HUDEP-2 (cell line): ENCODE results near the gene SND1.
"Not testable (repeated sequence)": the region's sequence is repeated elsewhere in the genome, so short reads cannot be mapped to it uniquely, and the experiment has no call there.

Experiments used
- DNase-seq, 76 experiments: peaks; one replicate each; lab custom pipeline; 2025; ENCODE audit not compliant: unreplicated experiment in 76 of 76; lab: John Stamatoyannopoulos, UW

SND1 gene

DNA sequence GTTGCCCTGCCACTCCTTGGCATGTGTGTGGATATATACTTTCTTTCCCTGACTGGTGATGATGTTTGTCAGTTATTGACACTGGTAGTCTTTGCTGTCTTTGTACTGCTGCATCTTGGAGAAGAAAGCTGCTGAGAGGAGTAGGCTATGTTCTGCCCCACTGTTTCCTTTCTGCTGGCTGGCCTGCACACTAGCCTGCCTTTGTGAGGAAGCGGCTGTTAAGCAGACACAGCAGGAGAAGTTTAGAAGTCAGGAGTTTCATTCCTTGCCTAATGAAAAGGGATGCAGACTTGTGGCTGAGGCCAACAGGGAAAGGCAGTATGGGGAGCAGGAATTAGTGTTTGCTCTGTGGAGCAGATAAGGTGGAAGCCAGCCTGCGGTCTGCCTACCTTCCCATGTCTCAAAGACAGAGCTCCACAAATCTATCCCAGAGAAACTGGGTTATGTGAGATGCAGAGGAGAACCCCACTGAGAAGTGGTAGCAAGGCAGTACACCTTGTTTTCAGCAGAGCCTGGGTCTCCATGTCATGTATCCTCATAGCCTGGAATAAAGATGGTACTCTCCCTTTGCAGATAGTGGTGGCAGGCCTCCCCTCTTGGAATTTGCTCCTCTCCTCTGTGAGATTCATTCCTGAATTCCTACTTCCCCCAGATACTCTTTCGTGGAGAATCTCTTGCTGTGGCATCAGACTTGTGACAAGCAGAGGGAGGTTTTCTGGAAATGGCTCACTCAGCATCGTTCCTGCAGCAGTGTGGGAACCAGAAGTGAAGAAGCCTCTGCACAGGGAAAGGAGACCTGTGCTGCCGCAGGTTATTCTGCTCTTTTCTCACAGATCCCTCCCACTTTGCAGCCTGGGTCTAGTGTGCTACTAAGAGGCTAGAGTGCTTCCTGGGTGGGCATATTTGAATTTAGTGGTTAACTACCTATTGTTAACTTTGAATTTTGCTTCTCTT lies 249.0 kb downstream of the SND1 start:
- DNase-seq: no peak

DNA sequence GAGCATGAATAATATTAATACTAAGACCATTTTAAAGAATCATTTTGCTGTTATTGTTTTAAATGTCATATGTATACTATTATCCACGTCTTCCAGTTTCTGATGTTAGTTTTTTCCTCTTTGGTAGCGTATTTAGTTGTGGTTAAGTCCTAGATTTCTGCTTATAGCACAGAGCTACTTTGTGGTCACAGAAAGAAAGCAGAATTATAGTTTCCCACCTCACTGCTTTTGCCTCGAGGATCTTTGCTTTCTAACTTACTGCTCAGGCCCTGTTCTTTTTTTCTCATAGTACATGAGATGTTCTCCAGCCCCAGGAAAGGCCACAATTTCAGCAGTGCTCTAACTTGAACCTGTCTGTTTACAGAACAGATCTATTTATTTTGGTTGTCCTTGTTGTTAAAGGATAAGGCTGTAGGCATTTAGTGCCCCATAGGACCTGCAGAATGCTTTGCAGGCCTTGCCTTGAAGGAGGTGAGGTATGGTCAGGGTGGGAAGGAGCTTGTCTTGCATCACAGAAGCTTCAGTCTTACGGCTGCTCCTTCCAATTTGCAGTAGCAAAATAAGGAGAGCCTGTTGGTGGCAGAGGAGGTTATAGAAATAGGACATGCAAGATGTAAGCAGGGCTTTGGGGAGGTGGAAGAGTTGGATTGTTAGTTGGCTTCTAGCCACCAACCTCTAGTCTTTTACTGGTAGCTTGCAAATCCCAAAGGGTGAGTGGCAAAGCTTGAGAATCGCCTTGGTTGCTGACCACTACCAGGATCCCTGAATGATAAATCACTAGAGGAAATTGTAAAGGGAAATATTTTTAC lies 250.1 kb downstream of the SND1 start:
- no peak for DNase-seq

DNA sequence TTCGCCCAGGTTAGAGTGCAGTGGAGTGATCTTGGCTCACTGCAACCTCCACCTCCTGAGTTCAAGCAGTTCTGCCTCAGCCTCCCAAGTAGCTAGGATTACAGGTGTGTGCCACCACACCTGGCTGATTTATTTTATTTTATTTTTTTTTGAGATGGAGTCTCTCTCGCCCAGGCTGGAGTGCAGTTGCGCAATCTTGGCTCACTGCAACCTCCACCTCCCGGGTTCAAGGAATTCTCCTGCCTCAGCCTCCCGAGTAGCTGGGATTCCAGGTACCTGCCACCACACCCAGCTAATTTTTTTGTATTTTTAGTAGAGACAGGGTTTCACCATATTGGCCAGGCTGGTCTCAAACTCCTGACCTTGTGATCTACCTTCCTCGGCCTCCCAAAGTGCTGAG lies 250.8 kb downstream of the SND1 start:
- not testable (repeated sequence) for DNase-seq

DNA sequence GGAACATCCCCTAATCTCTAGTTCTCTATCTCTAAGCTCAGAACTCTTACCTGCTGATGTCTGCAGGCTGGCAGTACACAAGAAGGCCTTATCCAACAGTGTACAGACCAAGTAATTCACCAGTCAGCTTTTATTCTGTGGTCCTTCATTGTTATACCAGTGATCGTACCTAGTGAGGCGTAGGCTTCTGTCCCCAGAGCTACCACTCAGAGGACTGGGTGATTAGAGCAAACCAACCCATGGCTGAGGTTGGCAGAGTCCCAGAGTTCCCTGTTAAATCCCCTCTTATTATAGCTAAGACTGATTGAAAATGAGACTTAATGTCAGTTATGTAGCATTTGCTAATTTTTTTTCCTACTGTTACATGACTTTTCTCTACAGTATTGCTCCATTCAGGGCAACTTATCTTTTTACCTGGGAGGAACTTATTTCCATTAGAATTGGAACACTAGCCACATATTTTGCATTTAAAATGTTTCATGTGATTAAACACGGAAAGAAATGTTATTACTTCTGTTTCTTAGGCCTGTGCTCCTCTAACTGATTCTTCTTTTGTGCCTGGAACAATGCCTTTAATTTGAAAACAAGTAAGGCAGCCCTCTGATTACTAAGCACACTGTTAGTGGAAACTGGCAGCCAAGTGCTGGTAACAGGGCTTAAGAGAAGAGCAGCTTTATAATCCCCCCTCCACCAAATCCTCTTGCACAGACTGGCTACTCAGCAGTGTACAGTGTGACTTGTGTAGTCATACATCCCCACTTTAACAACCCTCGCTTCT lies 252.1 kb downstream of the SND1 start:
- DNase-seq: no peak

DNA sequence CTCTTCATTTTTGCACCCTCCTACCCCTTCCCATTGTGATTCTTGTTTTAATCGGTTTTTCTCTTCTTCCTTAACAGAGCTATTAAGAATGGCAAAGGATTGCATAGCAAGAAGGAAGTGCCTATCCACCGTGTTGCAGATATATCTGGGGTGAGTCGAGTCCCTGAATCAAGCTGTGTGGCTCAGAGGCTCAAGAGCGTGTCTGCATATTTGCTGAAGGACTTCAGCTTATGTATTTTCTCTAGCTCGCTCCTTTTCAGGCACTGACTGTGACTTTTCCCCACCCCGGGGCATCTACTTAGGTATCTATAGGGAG lies 252.6 kb downstream of the SND1 start:
- no peak for DNase-seq

DNA sequence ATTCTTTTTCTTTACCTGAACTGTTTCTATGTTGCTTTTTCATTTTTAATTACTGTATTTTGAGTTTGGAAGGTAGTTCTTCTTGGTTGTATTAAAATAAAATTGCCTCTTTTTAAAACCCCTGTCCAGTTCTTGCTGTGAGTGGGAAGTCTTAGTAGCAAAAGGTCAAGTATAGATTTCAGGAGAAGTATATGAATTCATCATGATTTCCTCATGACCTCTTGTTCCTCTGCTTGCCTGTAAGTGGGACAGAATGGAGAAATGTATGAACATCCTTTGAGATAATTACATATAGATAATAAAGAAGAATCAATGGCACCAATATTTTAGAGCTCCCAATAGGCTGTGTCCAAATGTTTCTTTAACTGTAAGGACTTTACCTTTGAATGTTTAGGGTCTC lies 253.0 kb downstream of the SND1 start:
- DNase-seq: no peak

DNA sequence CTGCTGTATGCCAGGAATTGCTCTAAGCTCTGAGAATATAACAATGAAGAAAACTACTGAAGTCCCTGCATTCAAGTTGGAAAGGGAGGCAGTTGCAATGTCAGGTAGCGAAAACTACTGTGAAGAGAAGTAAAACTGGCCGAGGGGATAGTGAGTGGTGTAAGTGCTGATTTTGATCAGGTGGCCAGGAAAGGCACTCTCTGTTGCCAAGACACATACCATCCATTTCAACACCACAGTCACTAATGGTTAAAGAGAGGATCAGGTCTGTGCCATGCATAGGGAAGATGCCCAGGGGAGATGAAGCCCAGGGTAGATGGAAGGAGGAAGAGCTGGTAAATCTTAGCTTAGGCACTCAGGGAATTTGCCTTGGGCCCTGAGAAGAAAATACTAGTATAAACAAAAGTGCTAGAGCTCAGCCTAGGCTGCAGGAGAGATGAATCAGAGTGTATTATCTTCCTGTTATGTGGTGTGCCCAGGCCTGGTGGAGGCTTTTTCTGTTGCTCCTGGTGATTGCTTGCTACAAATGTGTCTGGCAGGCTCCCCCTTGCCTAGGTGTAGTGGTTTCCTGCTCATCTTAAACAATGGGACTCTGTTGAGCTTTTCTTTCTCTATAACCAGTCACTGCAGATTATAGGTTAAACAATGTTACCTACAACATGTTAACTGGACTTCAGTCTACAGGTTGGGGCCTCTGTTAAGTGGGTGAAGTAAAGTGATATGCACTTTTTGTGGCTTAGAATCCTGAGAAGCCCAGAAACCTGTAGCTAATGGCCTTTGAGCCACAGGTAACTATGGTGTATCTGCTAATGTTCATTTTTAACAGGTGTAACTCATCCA lies 253.7 kb downstream of the SND1 start:
- peak in 3 of 76 experiments; percentile 10 to 22 (median 11) for DNase-seq

DNA sequence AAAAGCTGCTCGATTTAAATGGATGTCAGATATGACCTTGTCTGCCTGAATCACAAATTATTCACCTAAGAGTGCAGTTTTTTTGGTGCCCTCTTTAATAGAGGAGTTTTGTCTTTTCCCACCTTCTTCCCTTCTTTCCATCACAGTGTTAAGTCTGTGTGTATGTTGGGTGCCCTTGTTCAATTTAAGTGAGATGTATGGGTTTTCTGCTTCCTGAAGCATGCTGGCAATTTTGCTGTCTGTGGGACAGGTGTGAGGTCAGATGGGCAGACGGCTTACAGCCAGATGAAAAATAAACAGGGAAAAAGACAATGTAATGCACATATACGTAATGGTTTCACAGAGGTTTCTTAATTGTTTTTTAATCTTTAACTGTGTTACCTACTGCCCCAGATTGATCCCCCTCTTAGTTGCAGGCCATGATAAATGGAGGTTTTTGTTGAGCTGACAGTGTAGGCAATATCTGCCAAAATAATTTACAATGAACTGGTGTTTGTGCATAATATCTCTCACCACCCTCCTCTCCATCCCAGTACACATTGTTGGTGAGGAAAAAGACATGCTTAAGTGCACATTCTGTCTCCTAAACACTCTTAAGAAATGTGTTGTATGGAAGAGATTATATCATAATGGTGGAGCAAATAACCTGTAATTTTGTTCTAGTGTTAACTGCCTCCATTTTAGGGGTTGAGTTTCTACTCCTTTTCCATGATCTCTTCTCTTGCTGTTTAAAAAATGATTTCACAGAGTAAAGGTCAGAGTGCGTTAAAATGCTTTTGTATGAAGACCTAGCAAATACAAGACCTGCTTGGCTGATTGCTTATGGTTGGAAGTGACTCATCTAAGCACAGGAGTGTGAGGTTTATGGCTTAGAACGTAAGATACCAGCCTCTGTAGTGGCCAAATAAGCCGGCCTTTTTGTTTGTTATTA lies 255.4 kb downstream of the SND1 start:
- DNase-seq: no peak

DNA sequence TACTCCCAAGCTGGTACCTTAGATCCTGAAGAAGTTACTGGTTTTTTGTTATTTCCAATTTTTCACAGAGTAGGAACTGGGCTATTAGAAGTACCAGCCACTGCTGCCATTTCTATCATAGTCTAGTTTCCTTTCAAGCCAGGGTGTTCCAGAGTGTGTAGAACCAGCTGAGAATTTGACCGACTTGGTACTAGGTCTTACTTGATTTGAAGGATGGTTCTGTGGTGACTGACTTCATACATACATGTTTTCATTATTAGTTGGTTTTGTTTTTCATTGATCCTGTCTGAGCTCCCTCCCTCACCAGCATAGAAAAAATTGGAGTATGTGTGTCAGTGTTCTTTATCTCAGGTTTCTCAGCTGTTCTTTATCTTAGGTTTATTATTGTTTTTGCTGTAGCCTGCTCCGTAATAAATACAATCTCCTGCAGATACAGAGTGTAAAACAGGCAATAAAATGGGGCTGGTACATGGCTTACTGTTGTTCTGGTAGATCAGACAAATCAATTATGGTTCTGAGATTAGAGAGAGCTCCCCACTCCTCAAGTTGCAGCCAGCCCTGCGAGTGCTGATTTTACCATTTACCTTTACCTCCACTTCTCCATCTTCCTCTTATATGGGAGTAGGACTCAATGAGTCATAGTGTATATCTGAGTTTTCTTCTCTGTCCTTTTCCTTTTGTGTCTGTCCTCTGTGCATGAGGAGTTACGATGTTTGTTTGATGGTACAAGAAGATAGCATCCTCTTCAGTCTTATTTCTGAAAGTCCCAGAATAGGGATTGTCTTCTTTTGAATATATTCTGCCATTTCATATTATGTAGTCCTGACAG lies 256.6 kb downstream of the SND1 start:
- DNase-seq: no peak

DNA sequence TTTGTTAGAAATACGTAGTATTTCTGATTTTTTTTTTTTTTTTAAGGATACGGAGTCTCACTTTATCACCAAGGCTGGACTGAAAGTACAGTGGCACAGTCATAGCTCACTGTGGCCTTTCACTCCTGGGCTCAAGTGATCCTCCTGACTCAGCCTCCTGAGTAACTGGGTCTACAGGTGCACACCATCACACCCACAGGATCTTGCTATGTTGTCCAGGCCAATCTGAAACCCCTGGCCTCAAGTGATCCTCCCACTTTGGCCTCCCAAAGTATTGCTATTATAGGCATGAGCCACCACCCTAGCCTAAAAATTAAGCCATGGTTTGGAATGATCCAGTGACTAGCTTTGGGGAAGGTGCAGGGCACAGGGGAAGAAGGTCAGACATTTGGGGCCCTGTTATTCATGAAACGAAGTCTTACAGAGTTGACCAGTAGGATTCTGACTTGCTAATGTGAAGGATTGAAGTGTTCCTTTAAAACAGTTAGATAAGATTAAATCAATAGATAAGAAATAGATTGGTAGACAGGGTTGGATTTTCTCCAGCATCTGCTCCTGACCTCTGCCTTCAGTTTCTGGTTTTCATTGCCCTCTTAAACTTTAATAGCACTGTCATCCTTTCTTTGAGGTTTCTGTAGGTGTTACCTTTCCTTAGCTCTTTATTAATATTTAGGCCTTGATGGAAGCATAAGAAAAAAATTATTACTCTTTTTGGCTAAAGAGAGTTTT lies 257.6 kb downstream of the SND1 start:
- DNase-seq: no peak

DNA sequence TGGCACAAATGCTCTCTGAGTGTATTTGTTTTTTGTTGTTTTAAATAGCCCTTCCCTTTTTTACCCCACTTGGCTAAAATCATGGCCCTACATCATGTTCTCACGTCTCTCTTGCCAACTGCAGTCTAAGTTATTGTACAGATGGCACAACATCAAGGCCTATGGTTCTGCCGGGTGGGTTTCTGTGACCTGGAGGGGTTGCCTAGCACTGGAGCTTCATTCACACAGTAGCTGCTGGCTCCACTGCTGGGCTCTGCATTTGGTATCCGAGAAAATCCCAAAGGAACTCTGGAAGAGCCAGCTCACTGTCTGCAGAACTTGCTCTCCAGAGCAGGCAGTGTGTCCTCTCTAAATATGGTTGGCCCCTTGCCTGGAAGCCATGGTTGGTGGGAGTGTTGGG lies 258.7 kb downstream of the SND1 start:
- no peak for DNase-seq

DNA sequence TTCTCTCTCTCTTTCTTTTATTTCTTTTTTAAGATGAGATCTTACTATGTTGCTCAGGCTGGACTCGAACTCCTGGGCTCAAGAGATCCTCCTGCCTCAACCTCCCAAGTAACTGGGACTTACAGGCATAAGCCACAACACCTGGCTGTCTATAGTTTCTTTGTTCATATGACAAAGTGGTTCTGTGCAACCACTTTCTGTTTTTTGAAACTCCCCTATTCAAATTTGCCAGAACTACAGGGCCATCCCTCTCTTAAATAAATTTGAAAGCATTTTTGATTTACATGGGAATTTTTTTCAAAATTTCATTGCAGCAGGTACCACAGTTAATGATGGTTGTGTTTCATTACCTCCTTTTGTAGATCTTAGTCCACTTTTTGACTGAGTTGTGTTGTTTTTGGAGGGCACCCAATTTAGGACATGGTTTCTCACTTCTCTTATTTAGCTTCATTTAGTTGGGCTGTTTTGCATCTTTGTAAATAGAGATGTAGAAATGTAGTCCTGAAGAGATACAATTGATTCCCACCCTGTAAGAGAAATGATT lies 260.0 kb downstream of the SND1 start:
- no peak for DNase-seq

DNA sequence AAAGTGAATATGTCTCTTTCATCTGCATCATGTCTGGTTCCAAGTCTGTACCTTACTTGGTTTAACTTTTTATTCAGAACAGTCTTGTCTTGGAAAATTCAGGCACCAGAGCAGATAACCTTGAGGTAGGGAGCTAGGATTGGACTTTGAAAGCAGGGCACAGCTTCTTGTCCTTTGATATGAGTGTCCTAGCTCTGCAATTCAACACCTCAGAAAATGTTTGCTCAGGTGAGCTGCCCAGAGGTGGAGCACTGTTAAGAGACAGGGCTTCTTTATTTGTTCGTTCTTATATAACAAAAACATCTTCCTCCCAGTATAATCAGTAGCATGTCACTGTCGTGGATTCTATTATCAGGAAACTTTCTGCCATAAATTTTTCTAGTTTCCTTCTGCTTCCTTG lies 260.9 kb downstream of the SND1 start:
- no peak for DNase-seq

DNA sequence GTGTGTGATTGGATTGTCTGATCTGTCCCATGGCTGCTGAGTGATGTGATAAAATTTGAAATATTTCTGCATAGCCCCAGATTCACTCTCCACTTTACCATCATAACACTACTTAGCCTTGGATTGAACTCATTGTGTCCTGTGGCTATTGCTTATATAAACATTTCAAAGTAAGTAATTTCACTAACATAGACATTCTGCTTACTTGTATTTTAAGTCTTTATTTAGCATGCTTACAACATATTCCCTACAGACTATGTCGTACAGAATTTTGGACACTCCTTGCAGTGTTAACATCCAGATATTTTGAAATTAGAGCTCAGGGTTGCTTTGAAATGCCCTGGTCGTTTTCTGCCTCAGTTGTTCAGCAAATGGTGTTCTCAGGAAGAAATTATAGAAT lies 261.7 kb downstream of the SND1 start:
- DNase-seq: no peak

DNA sequence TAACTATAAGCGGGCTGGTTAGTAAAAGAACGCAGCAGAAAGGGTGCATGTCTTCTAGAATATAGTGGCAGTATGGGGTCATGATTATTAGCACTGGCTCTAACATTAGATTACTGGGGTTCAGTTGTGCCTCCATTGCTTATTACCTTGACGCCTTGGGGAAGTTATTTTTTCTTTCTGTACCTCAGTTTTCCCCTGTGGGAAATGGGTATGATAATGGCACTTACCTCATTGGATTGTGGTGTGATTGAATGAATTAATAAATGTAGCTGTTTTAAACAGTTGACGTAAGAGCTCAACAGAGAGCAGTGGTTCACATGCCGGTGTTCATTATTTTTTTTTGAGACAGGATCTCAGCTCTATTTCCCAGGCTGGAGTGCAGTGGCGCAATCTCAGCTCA lies 262.7 kb downstream of the SND1 start:
- no peak for DNase-seq

DNA sequence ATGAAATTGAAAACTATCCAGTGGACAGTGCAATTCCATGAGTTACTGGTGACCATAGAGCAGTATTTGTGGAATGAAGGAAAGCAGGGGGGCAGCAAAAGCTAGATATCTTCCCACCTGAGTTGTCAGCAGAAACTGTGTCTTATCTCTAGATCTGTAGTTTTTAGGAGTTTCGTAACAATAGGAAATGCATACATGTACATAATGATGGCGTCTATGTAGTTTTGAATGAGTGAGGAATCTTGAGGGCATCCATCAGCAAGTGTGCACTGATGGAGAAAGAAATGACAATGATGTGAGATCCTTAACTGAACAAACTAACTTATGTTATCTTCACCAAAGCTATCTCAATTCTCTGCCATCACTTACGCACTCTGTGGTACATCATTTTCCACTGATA lies 264.7 kb downstream of the SND1 start:
- no peak for DNase-seq

DNA sequence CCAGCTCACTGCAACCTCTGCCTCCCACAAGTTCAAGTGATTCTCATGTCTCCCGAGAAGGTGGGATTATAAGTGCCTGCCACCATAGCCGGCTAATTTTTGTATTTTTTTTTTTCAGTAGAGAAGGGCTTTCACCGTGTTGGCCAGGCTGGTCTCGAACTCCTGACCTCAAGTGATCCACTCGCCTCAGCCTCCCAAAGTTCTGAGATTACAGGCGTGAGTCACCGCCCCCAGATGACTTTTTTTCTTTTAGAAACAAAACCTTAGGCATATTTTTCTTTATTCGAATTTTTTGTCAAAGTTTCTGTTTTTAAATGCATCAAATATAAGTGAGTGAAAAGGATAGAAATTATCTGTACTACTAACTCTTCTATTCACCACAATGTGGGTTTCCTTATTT lies 266.1 kb downstream of the SND1 start:
- no peak for DNase-seq
